ENCODE data around the gene KRTCAP2. TPM values are rescaled to one million over a fixed set of nuclear protein-coding genes. Genes with fewer than 3 reads are reported as not detected.

Gene KRTCAP2
- total RNA-seq: 44.4 and 49.5 TPM in 2 replicates

GRCh38 chr1:155172732-155173477 lies at the start of gene KRTCAP2:
KRTCAP2 (minus strand) TSS chr1:155173304; CDS start chr1:155173224, 80 bp downstream.

GRCh38 chr1:155208541-155209311 lies 35.6 kb upstream of the KRTCAP2 start, which contains the start of gene MTX1:
MTX1 (plus strand) TSS chr1:155208695; CDS start chr1:155208805, 110 bp downstream.

GRCh38 chr1:155207806-155208540 lies 34.9 kb upstream of the KRTCAP2 start, which contains the start of gene THBS3:
THBS3 (minus strand) TSS chr1:155207897; CDS start chr1:155207876, 21 bp downstream.

GRCh38 chr1:155173478-155174323 lies 597 bp upstream of the KRTCAP2 start, which contains the start of gene TRIM46:
TRIM46 (plus strand) TSS chr1:155173849; CDS start chr1:155173967, 118 bp downstream.

GRCh38 chr1:155139895-155140629 lies 33.0 kb downstream of the KRTCAP2 start, which contains the start of gene DPM3:
DPM3 (minus strand) TSS chr1:155140531; CDS start chr1:155140240, 291 bp downstream.

GRCh38 chr1:155135415-155136028 lies 37.6 kb downstream of the KRTCAP2 start, which contains the start of gene SLC50A1:
SLC50A1 (plus strand) TSS chr1:155135852; CDS start chr1:155135912, 60 bp downstream.

GRCh38 chr1:155127105-155127966 lies 45.8 kb downstream of the KRTCAP2 start, which contains the start of gene EFNA1:
EFNA1 (plus strand) TSS chr1:155127876; CDS start chr1:155127978, 102 bp downstream.

Small RNAs within 50 kb of the gene (small RNA-seq; reads per million reads assigned to genes)
- gene HMGN2P18: not detected
- not detected for gene RF00019

Other genes with a start within 250 kb of the KRTCAP2 start
- 5.7 and 9.7 TPM in 2 replicates for gene PMVK, start 236.6 kb downstream of the KRTCAP2 start, total RNA-seq
- gene PBXIP1, start 217.2 kb downstream of the KRTCAP2 start, total RNA-seq: 73.8 and 78.5 TPM in 2 replicates
- gene PYGO2, start 211.5 kb downstream of the KRTCAP2 start, total RNA-seq: 17.2 and 17.4 TPM in 2 replicates
- 374 and 395 TPM in 2 replicates for gene SHC1, start 202.6 kb downstream of the KRTCAP2 start, total RNA-seq
- gene CKS1B, start 198.6 kb downstream of the KRTCAP2 start, total RNA-seq: 16.4 and 18.3 TPM in 2 replicates
- gene FLAD1, start 190.0 kb downstream of the KRTCAP2 start, total RNA-seq: 19.8 and 20.3 TPM in 2 replicates
- not detected in 2 replicates for gene LENEP, start 179.7 kb downstream of the KRTCAP2 start, total RNA-seq
- gene ZBTB7B, start 170.5 kb downstream of the KRTCAP2 start, total RNA-seq: 29.2 and 31.7 TPM in 2 replicates
- gene DCST2, start 139.5 kb downstream of the KRTCAP2 start, total RNA-seq: not detected in 2 replicates
- gene DCST1, start 139.5 kb downstream of the KRTCAP2 start, total RNA-seq: not detected in 2 replicates
- 63.0 and 94.4 TPM in 2 replicates for gene ADAM15, start 122.0 kb downstream of the KRTCAP2 start, total RNA-seq
- 2.7 and 3.6 TPM in 2 replicates for gene EFNA4, start 109.6 kb downstream of the KRTCAP2 start, total RNA-seq
- 0.81 and 0.97 TPM in 2 replicates for gene EFNA3, start 94.5 kb downstream of the KRTCAP2 start, total RNA-seq
- gene EFNA1, start 45.4 kb downstream of the KRTCAP2 start, total RNA-seq: not detected in 2 replicates
- 39.9 and 43.6 TPM in 2 replicates for gene SLC50A1, start 37.5 kb downstream of the KRTCAP2 start, total RNA-seq
- 13.4 and 15.4 TPM in 2 replicates for gene DPM3, start 32.8 kb downstream of the KRTCAP2 start, total RNA-seq
- gene TRIM46, start 545 bp upstream of the KRTCAP2 start, total RNA-seq: 7.4 and 7.8 TPM in 2 replicates
- 39.7 and 41.2 TPM in 2 replicates for gene THBS3, start 34.6 kb upstream of the KRTCAP2 start, total RNA-seq
- gene MTX1, start 35.4 kb upstream of the KRTCAP2 start, total RNA-seq: 28.6 and 39.1 TPM in 2 replicates
- 5.4 and 7.0 TPM in 2 replicates for gene ENTREP3, start 82.2 kb upstream of the KRTCAP2 start, total RNA-seq
- gene SCAMP3, start 89.1 kb upstream of the KRTCAP2 start, total RNA-seq: 34.4 and 45.8 TPM in 2 replicates
- 24.2 and 29.7 TPM in 2 replicates for gene CLK2, start 100.2 kb upstream of the KRTCAP2 start, total RNA-seq
- 0.97 and 2.1 TPM in 2 replicates for gene HCN3, start 104.2 kb upstream of the KRTCAP2 start, total RNA-seq
- under 0.01 TPM in 1 of 2 replicates, not detected in the other for gene PKLR, start 128.1 kb upstream of the KRTCAP2 start, total RNA-seq
- 242 and 362 TPM in 2 replicates for gene FDPS, start 135.6 kb upstream of the KRTCAP2 start, total RNA-seq
- gene RUSC1, start 147.6 kb upstream of the KRTCAP2 start, total RNA-seq: 18.5 and 20.3 TPM in 2 replicates